Nephron (organoid): ENCODE measurements around the gene CUX1.
"Not testable (repeated sequence)": the region's sequence is repeated elsewhere in the genome, so short reads cannot be mapped to it uniquely, and the experiment has no call there.

ENCODE experiments used
- H3K27ac Mint-ChIP-seq, 3 experiments: 2 replicates each; pipeline ENCODE4 v1.8.0; 2020; ENCODE audit warnings: mixed read lengths in 3 of 3, mild to moderate bottlenecking in 2 of 3, moderate library complexity in 1 of 3
- H3K27me3 Mint-ChIP-seq: 2 replicates; pipeline ENCODE4 v1.8.0; 2021; ENCODE audit warnings: low read depth, mild to moderate bottlenecking, moderate library complexity, mixed read lengths
- H3K36me3 Mint-ChIP-seq: 2 replicates; pipeline ENCODE4 v1.8.0; 2020; ENCODE audit warnings: low read depth, mixed read lengths
- H3K4me1 Mint-ChIP-seq: 2 replicates; pipeline ENCODE4 v1.8.0; 2020; ENCODE audit warnings: mixed read lengths
- H3K4me3 Mint-ChIP-seq, 3 experiments: 2 replicates each; pipeline ENCODE4 v1.8.0; 2020; ENCODE audit warnings: mild to moderate bottlenecking in 3 of 3, mixed read lengths in 3 of 3, moderate library complexity in 2 of 3
- H3K9me3 Mint-ChIP-seq: 2 replicates; pipeline ENCODE4 v1.8.0; 2020; ENCODE audit warnings: mixed read lengths
- CTCF ChIP-seq, 3 experiments: fragments of 200-600 bp; sonication (generic); IDR thresholded peaks; one replicate each; pipeline ENCODE4 v1.5.0; 2021; ENCODE audit warnings: antibody characterized with exemption in 3 of 3; ENCODE audit not compliant: unreplicated experiment in 3 of 3

Gene CUX1

GRCh38 chr7:101819913-101820522 lies 2.6 kb downstream of the CUX1 start:
- Mint-ChIP-seq H3K9me3 (no peaks in the 10 kb centered on the region), H3K4me1 (peaks cover 54% of the 10 kb centered on the region), H3K27me3 (no peaks in the 10 kb centered on the region), H3K36me3 (no peaks in the 10 kb centered on the region), H3K27ac (peak overlapping the region; percentile 19 to 27 (median 24)), H3K4me3 (peak overlapping the region; percentile 48 to 64 (median 51))
- TF ChIP-seq CTCF (IDR thresholded peaks at IDR 0.05; ENCODE audit: unreplicated experiment in 3 of 3): no peak

- peaks cover 61% of the 10 kb centered on the region for H3K4me1 Mint-ChIP-seq
- peak overlapping the region; percentile 6 to 58 (median 48) for H3K27ac Mint-ChIP-seq
- H3K9me3 Mint-ChIP-seq: no peaks in the 10 kb centered on the region
- H3K4me3 Mint-ChIP-seq: peak overlapping the region in 1 of 3 experiments; percentile 11
- H3K27me3 Mint-ChIP-seq: no peaks in the 10 kb centered on the region
- no peak for TF ChIP-seq CTCF (IDR thresholded peaks at IDR 0.05; ENCODE audit: unreplicated experiment in 3 of 3)
- no peaks in the 10 kb centered on the region for H3K36me3 Mint-ChIP-seq
These were observed 3.3 kb downstream of the CUX1 start for GRCh38 chr7:101820703-101821102.

- not testable (repeated sequence) for H3K9me3 Mint-ChIP-seq, H3K27me3 Mint-ChIP-seq, H3K4me3 Mint-ChIP-seq, H3K27ac Mint-ChIP-seq, H3K36me3 Mint-ChIP-seq
- H3K4me1 Mint-ChIP-seq: peaks cover 72% of the 10 kb centered on the region
These were observed 5.2 kb downstream of the CUX1 start for GRCh38 chr7:101822632-101823031.

- no peak for TF ChIP-seq CTCF (IDR thresholded peaks at IDR 0.05; ENCODE audit: unreplicated experiment in 3 of 3)
- Mint-ChIP-seq H3K27me3 (no peaks in the 10 kb centered on the region), H3K9me3 (no peaks in the 10 kb centered on the region), H3K27ac (peak overlapping the region; percentile 12 to 57 (median 34)), H3K4me1 (peaks cover 70% of the 10 kb centered on the region), H3K4me3 (no peak overlapping the region), H3K36me3 (peaks cover 5% of the 10 kb centered on the region)
These were observed 5.7 kb downstream of the CUX1 start for GRCh38 chr7:101823096-101823495.

GRCh38 chr7:101823596-101823995 lies 6.2 kb downstream of the CUX1 start:
- Mint-ChIP-seq H3K4me1 (peaks cover 70% of the 10 kb centered on the region), H3K27me3 (no peaks in the 10 kb centered on the region), H3K4me3 (no peak overlapping the region), H3K36me3 (peaks cover 10% of the 10 kb centered on the region), H3K27ac (peak overlapping the region; percentile 12 to 57 (median 34)), H3K9me3 (no peaks in the 10 kb centered on the region)
- TF ChIP-seq CTCF (IDR thresholded peaks at IDR 0.05; ENCODE audit: unreplicated experiment in 3 of 3): no peak

- Mint-ChIP-seq H3K9me3 (no peaks in the 10 kb centered on the region), H3K4me3 (no peak overlapping the region), H3K27me3 (no peaks in the 10 kb centered on the region), H3K27ac (no peak overlapping the region), H3K36me3 (peaks cover 18% of the 10 kb centered on the region), H3K4me1 (peaks cover 71% of the 10 kb centered on the region)
- no peak for TF ChIP-seq CTCF (IDR thresholded peaks at IDR 0.05; ENCODE audit: unreplicated experiment in 3 of 3)
These were observed 7.0 kb downstream of the CUX1 start for GRCh38 chr7:101824440-101824839.
